ENCODE results near the gene KRT2. TPM values are rescaled to one million over a fixed set of nuclear protein-coding genes. Genes with fewer than 3 reads are reported as not detected.

Gene KRT2
- total RNA-seq, 4 donors from 2014 or later, result 357 to 1,953 (median 1,221) TPM

- TF ChIP-seq EP300 (IDR thresholded peaks at IDR 0.05), result no peak
- TF ChIP-seq POLR2A (IDR thresholded peaks at IDR 0.05), result no peak
- TF ChIP-seq, protein P1, sequence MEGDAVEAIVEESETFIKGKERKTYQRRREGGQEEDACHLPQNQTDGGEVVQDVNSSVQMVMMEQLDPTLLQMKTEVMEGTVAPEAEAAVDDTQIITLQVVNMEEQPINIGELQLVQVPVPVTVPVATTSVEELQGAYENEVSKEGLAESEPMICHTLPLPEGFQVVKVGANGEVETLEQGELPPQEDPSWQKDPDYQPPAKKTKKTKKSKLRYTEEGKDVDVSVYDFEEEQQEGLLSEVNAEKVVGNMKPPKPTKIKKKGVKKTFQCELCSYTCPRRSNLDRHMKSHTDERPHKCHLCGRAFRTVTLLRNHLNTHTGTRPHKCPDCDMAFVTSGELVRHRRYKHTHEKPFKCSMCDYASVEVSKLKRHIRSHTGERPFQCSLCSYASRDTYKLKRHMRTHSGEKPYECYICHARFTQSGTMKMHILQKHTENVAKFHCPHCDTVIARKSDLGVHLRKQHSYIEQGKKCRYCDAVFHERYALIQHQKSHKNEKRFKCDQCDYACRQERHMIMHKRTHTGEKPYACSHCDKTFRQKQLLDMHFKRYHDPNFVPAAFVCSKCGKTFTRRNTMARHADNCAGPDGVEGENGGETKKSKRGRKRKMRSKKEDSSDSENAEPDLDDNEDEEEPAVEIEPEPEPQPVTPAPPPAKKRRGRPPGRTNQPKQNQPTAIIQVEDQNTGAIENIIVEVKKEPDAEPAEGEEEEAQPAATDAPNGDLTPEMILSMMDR (IDR thresholded peaks at IDR 0.05), result no peak
- TF ChIP-seq POLR2AphosphoS5 (IDR thresholded peaks at IDR 0.05), result no peak
- 28% methylated on average over 2 of the region's 2 CpGs for WGBS
- Histone ChIP-seq H3K27me3 (peaks cover 4% of the 10 kb centered on the region), H3K4me3 (no peak overlapping the region), H3K4me1 (peaks cover 48% of the 10 kb centered on the region), H3K9me3 (no peaks in the 10 kb centered on the region), H3K36me3 (no peaks in the 10 kb centered on the region), H3K27ac (peak overlapping the region; percentile 77)
- DNase-seq (ENCODE audit: low spot score in 2 of 2), result no peak
These were observed 30.3 kb upstream of the KRT2 start for GRCh38 chr12:52682381-52682660.

GRCh38 chr12:52681526-52682380 lies 29.7 kb upstream of the KRT2 start:
- TF ChIP-seq POLR2AphosphoS5 (IDR thresholded peaks at IDR 0.05) (no peak), EP300 (IDR thresholded peaks at IDR 0.05) (no peak), POLR2A (IDR thresholded peaks at IDR 0.05) (no peak)
- TF ChIP-seq, protein P1 (IDR thresholded peaks at IDR 0.05), result no peak
- WGBS, result 78% methylated on average over 12 of the region's 12 CpGs
- no peak for DNase-seq (ENCODE audit: low spot score in 2 of 2)
- peaks cover 4% of the 10 kb centered on the region for H3K27me3 ChIP-seq
- H3K4me3 ChIP-seq, result no peak overlapping the region
- H3K4me1 ChIP-seq, result peaks cover 45% of the 10 kb centered on the region
- peak overlapping the region; percentile 77 for H3K27ac ChIP-seq
- H3K36me3 ChIP-seq, result no peaks in the 10 kb centered on the region
- no peaks in the 10 kb centered on the region for H3K9me3 ChIP-seq

DNA sequence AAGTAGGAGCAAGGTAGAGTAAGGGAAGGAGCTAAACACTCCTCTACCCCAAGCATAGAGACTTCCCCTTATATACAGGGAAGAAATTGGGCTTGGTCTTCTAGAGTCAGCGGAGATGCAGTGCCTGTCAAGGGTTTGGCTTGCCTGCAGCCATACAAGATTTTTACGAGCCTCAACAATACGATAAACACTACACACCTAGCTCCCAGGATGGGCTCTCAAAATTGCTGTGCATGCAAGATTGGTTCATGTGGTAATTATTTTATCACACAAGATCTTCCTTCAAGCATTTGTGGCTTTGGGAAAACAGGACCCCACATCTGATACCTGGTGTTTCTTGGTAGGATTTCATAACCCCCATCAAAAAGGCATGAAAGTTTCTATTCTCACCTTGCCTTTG lies 28.4 kb upstream of the KRT2 start, which contains the start of gene KRT1:
Gene KRT1 (minus strand): TSS at position 45 of the 400 bp plus-strand sequence. CDS start 59 bp downstream, outside the sequence.
- Histone ChIP-seq H3K9me3 (no peaks in the 10 kb centered on the region), H3K36me3 (no peaks in the 10 kb centered on the region), H3K4me1 (peaks cover 33% of the 10 kb centered on the region), H3K27me3 (peaks cover 5% of the 10 kb centered on the region), H3K4me3 (peak within 1 kb of the TSS; percentile 39), H3K27ac (peak within 1 kb of the TSS; percentile 33)
- TF ChIP-seq, protein P1 (IDR thresholded peaks at IDR 0.05), result no peak
- TF ChIP-seq EP300 (IDR thresholded peaks at IDR 0.05) (no peak), POLR2A (IDR thresholded peaks at IDR 0.05) (no peak), POLR2AphosphoS5 (IDR thresholded peaks at IDR 0.05) (no peak)
- DNase-seq (ENCODE audit: low spot score in 2 of 2), result no peak
- WGBS, result 52% methylated on average over 3 of the region's 3 CpGs

DNA sequence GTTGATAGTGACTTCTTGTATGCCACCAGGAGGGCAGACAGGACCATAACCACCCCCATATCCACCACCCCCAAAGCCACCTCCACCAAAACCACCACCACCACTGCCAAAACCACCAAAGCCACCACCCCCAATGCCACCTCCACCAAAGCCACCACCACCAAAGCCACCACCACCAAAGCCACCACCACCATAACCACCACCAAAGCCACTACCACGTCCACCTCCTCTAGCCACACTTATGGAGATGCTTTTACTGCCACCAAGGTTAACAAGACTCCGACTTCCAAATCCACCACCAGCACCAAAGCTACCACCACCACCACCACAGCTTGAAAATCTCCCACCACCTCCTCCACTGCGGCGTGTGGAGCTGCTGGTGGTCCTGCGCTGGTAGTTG lies 27.9 kb upstream of the KRT2 start:
- no peak for DNase-seq (ENCODE audit: low spot score in 2 of 2)
- Histone ChIP-seq H3K36me3 (no peaks in the 10 kb centered on the region), H3K4me3 (peak overlapping the region; percentile 39), H3K9me3 (no peaks in the 10 kb centered on the region), H3K4me1 (peaks cover 33% of the 10 kb centered on the region), H3K27ac (peak overlapping the region; percentile 33), H3K27me3 (peaks cover 7% of the 10 kb centered on the region)
- TF ChIP-seq POLR2A (IDR thresholded peaks at IDR 0.05) (no peak), EP300 (IDR thresholded peaks at IDR 0.05) (no peak), POLR2AphosphoS5 (IDR thresholded peaks at IDR 0.05) (no peak)
- TF ChIP-seq, protein P1 (IDR thresholded peaks at IDR 0.05), result no peak
- WGBS, result 88% methylated on average over 5 of the region's 5 CpGs

DNA sequence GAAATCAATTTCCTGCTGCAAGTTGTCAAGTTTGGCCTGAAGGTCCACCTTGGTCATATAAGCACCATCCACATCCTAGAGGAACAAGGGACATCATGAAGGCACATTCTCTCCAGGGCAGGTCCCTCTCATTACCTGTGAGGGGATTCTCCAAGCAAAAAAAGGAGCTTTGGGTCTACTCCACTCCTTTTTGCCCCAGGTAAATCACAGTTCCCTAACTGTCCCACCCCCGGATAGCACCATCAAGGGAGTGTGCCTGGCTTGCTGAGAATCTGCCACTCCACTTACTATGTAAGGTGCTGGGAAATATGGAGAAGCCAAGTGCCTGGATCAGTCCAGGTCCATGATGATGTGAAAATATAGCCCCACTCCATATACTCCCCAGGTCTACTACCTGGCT lies 25.7 kb upstream of the KRT2 start:
- WGBS, result 86% methylated on average over 1 of the region's 1 CpG
- DNase-seq (ENCODE audit: low spot score in 2 of 2), result no peak
- H3K4me3 ChIP-seq, result peak overlapping the region; percentile 39
- H3K36me3 ChIP-seq, result no peaks in the 10 kb centered on the region
- peak overlapping the region; percentile 44 for H3K27ac ChIP-seq
- no peaks in the 10 kb centered on the region for H3K9me3 ChIP-seq
- H3K4me1 ChIP-seq, result peaks cover 14% of the 10 kb centered on the region
- H3K27me3 ChIP-seq, result peaks cover 7% of the 10 kb centered on the region
- TF ChIP-seq POLR2A (IDR thresholded peaks at IDR 0.05), result no peak
